Measurements from ENCODE around the gene RSPH10B2.
"Not testable (repeated sequence)": the region's sequence is repeated elsewhere in the genome, so short reads cannot be mapped to it uniquely, and the experiment has no call there.

RSPH10B2 gene

DNA sequence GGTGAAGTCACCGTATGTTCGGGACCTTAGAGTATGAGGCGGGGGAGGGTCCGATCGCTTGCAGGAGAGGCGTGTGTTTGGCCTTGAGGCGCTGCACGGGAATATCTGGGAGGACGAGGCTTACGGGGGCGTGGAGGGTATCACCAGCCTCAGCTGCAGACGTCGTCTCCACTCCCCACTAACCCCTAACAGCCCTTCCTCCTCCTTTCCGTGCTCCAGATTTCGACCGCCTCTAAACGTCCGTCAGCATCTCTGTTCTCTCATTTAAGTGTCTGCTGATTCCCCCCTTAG, 23.6 kb upstream of the RSPH10B2 start:
- TF ChIP-seq GATA1 (IDR thresholded peaks at IDR 0.05; ENCODE audit: low read depth, low read length) = no peak
- TF ChIP-seq POLR2A (IDR thresholded peaks at IDR 0.05; ENCODE audit: low read length) = no peak
- no peak for DNase-seq

DNA sequence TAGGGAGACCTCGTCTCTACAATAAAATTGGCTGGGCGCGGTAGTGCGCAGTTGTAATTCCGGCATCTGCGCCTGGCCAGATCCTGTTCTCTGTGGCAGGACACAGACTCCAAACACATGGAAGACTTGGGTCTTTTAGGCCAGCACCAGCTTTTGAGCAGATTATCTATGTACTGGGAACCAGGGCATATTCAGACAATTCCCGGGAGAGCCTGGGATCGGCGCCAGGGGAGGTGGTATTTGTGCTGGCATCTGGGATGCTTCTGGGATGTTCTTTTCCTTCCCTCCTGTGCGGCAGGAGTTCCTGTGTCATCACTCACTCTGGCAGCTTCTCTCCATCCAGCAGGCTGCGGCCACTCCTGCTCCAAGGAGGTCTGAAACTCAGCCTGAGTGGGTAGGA, 15.5 kb upstream of the RSPH10B2 start:
- not testable (repeated sequence) for DNase-seq

- not testable (repeated sequence) for DNase-seq
Observed at GRCh38 chr7:6744410-6745100, 9.3 kb upstream of the RSPH10B2 start.

GRCh38 chr7:6749335-6749734, 4.6 kb upstream of the RSPH10B2 start:
- DNase-seq = not testable (repeated sequence)

DNA sequence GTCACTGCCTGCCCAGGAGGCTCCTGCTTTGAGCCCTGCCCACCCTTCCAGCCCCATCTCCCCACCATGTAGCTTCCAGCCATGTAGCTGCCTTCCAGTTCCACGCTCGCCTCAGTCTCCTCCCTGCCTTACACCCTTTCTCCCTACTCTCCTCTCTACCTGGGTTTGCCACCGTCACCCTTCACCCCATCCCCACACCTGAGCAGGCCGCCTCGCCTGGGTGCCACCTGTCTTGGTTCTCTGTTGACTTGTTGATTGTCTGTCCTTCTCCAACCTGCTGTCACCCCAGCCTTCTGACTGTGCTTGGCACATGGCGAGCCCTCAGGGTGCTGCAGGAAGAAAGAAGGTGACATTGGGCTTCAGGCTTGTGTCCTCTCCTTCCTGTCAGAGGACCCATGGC, 3.7 kb upstream of the RSPH10B2 start:
- not testable (repeated sequence) for DNase-seq

- not testable (repeated sequence) for DNase-seq
Observed at GRCh38 chr7:6761186-6761585, 7.3 kb downstream of the RSPH10B2 start.

DNA sequence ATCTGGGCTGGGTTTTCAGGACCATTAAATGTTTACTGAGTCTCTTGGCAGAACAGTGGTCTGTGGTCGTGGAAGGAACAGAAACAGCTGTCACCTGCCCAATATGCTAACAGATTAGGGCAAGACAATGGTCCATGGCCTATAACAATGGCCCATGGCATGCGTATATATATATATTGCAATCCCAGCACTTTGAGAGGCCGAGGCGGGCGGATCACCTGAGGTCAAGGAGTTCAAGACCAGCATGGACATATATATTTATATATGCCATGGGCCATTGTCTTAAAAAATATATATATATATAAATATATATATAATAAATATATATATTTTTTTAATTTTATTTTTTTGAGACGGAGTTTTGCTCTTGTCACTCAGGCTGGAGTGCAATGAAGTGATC, 27.7 kb downstream of the RSPH10B2 start:
- not testable (repeated sequence) for DNase-seq

GRCh38 chr7:6789353-6789752, 35.5 kb downstream of the RSPH10B2 start:
- DNase-seq = not testable (repeated sequence)

DNA sequence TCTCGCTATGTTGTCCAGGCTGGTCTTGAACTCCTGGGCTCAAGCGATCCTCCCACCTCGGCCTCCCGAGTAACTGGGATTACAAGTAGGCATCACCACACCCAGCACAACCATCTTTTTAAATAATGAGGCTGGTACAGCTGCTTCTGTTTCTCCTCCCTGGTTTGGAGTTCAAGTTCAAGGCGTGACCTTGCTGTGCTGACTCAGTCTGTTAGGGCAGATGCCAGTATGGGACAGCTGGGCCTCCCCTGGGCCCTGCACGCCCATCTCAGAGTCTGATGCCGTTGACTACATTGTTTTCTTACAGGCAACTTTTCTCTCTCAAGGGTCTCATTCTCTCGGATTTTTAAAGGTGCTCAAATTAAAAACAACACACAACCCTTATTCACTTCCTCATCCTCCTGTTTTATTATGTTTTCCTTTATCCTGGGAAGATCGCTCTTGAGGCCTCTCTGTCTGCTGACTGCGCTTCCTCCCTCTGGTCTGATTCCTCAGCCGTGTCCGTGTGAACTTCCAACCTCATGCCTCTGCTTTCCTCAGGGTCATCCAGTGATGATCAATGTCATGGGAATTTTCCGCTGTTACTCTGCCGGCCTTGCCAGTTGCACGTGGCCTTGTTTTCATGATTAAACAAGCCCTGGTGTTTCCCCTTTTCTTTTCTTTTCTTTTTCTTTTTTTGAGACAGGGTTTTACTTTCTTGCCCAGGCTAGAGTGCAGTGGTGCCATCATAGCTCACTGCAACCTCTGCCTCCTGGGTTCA, 38.4 kb downstream of the RSPH10B2 start:
- not testable (repeated sequence) for DNase-seq

DNA sequence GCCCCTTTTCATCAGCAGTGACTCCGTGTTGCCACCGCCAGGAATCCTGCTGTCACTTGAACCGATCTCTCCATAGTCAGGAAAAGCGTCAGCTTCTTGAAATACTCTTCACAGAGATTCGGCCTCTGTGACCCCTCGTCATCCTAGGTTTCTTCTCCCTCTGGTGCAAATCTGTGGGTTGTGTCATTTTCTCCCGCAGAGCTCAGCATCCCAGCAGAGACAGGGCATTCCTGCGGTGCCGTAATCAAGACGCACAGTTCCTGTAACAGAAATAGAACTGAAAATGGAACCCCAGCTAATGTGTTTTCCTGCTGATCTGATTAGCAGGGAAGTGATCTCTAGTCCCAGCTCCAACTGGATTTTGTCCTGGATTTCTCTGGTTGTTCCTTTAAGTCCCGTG, 40.4 kb downstream of the RSPH10B2 start:
- not testable (repeated sequence) for DNase-seq

DNA sequence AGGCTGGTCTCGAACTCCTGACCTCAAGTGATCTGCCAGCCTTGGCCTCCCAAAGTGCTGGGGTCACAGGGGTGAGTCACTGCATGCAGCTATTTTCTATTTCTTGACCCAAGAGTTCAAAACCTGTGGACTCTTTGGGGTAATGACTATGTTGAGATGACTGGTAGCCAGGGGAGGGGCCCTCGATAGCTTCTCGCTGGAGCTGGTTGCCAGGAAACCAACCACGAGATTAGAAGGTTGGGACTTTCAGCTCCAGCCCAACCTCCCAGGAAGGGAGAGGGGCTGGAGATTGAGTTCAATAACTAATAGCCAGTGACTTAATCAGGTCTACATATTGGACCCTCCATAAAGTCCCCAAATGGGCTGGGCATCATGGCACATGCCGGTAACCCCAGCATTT, 43.3 kb downstream of the RSPH10B2 start:
- DNase-seq = not testable (repeated sequence)

- not testable (repeated sequence) for DNase-seq
Observed at GRCh38 chr7:6798047-6798446, 44.1 kb downstream of the RSPH10B2 start.

- DNase-seq = not testable (repeated sequence)
Observed at GRCh38 chr7:6799887-6800286, 46.0 kb downstream of the RSPH10B2 start.

DNA sequence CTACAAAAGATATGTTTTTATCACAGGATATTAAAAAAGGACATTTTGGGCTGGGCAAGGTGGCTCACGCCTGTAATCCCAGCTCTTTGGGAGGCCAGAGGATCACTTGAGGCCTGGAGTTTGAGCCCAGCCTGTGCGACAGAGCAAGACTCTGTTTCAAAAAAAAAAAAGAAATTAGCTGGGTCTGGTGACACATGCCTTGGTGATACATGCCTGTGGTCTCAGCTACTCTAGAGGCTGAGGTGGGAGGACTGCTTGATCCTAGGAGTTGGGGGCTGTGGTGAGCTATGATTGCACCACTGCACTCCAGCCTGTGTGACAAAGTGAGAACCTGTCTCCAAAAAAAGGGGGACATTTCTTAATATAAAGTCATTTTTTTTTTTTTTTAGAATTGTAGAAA, 46.4 kb downstream of the RSPH10B2 start:
- not testable (repeated sequence) for DNase-seq

DNA sequence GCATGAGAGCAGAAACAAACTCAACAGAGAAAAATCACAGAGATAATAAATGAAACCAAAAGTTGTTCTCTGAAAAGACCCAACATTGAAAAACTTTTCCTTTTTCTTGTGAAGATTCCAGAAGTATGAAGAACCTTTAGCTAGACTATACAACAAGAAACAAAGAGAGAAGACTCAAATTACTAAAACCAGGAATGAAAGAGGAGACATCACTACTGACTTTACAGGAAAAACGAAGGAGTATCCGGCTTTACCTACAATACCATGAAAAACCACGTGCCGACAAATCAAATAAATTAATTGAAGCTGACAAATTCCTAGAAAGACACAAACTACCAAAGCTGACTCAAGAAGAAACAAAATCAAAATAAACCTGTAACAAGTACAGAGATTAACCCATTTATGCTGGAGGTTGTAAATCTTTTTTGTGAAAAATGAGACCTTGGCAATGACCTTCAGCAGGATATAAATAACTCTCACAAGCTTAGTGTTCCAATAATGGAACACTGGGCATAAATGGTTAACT, 53.6 kb downstream of the RSPH10B2 start:
- not testable (repeated sequence) for DNase-seq

DNA sequence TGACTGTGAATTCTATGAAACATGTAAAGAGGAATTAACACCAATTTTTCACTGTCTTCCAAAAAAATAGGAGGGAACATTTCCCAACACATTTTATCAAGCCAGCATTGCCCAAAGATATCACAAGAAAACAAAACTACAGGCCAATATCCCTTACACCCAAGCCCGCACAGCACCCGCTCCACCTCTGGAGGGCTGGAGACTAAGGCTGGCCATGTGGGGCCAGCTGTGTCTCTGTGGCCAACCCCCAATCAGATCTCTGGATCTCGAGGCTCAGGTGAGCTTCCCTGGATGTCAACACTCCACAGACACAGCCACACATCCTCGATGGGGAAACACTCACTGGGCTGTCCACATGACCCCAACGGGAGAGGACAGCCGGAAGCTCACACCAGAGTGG, 54.1 kb downstream of the RSPH10B2 start:
- DNase-seq = not testable (repeated sequence)

DNA sequence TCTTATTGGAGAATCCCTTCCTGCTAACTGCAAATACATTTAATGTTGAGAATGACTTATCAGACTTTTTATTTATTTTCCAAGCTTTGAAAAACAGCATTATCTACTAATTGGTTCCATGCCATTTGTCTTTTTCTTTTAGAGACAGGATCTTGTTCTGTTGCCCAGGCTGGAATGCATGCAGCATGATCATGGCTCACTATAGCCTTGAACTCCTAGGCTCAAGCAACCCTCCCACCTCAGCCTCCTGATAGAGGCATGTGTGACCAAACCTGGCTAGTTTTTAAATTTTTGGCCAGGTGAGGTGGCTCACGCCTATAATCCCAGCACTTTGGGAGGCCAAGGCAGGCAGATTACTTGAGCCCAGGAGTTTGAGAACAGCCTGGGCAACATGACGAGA, 59.1 kb downstream of the RSPH10B2 start:
- DNase-seq = not testable (repeated sequence)

- not testable (repeated sequence) for DNase-seq
Observed at GRCh38 chr7:6815470-6815869, 61.6 kb downstream of the RSPH10B2 start.

GRCh38 chr7:6821622-6822021, 67.7 kb downstream of the RSPH10B2 start:
- not testable (repeated sequence) for DNase-seq

DNA sequence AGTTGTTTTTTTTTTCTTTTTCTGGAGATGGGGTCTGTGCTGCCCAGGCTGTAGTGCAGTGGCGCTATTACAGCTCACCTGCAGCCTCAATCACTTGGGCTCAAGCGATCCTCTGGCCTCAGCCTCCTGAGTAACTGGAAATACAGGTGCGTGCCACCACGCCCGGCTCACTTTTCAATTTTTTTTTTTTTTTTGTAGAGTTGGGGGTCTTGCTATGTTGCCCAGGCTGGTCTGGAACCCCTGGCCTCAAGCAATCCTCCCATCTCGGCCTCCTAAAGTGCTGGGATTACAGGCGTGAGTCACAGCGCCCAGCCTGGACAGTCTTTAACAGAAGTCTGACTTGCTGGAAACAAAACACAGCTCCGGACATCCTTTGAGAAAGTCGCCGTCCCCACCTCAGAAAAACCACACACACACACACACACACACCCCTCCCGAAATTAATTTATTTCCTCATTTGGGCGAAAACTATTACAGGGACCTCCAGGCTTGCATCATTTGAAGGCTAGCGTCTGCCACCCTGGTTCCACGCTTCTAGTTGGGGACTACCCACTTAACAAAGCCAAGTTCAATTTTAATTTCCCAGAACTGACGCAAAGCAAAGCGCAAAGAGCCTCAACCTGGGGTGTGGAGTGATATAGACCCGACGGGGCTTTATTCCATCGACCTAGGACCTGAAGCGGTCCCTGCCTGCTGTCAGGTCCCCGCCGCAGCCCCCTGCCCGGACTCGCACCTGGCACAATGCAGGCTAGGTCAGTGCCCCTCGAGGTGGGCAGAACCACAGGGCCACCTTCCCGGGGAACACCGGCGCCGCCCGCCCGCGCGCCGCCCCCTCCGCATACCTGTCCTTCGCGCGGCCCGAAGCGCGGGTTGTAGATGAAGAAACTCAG, 71.6 kb downstream of the RSPH10B2 start:
- not testable (repeated sequence) for DNase-seq

GRCh38 chr7:6826151-6826550, 72.2 kb downstream of the RSPH10B2 start, which contains the start of gene CCZ1B:
TSS of gene CCZ1B (minus strand) at chr7:6826275. CDS start at chr7:6826197, 78 bp downstream.
- peak; percentile 86 to 87 for DNase-seq

DNA sequence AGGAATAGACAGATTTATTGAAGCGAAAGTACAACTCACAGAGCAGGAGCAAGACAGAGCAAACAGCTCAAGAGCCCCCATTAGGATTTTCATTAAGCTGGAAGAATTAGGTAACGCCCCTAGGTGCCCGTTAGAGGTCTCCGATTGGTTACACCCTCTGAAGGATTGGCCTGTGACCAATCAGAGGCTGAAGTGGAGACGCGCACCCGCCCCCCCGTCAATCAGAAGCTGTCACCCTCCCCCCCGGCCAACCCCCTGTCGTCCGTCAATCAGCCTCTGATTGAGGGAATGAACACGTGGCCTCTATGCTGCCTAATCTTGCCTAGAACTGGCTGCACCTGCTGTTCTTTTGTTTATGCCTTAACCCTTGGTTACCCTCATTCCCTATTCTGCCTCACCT, 73.3 kb downstream of the RSPH10B2 start:
- peak in 1 of 2 experiments; percentile 16 for DNase-seq

All from erythroblast (primary cell).